H1 (cell line): ENCODE measurements around the gene SZT2. TPM values are rescaled to one million over a fixed set of nuclear protein-coding genes. Genes with fewer than 3 reads are reported as not detected.

Experiments used
- BACH1 ChIP-seq: IDR thresholded peaks from 2 replicates; pipeline ENCODE4 v1.6.1; 2012; ENCODE audit warnings: low read length, improper control_type of control experiment
- CTBP2 ChIP-seq: IDR thresholded peaks from 2 replicates; pipeline ENCODE4 v1.7.0; 2011; ENCODE audit warnings: borderline replicate concordance, mild to moderate bottlenecking, moderate library complexity, mixed read lengths, low read length; ENCODE audit not compliant: insufficient read depth, insufficient read length
- EGR1 ChIP-seq: IDR thresholded peaks from 2 replicates; pipeline ENCODE4 v1.6.1; 2011; ENCODE audit warnings: low read depth, low read length, borderline replicate concordance
- POLR2A ChIP-seq, 2 experiments: IDR thresholded peaks; 1 replicate in 1 of 2; 2 replicates in 1 of 2; pipeline ENCODE4 v1.6.1; 2011; ENCODE audit warnings: low read depth in 2 of 2, low read length in 2 of 2, mild to moderate bottlenecking in 2 of 2; ENCODE audit errors: control extremely low read depth in 1 of 2
- RFX5 ChIP-seq: IDR thresholded peaks from 2 replicates; pipeline ENCODE4 v1.6.1; 2011; ENCODE audit warnings: low read depth, low read length, improper control_type of control experiment, borderline replicate concordance
- RNF2 ChIP-seq: fragments of 200-900, 300-1000 bp; sonication (generic); IDR thresholded peaks from 2 replicates; pipeline ENCODE4 v1.7.1; 2016; ENCODE audit warnings: borderline replicate concordance, low read depth, mild to moderate bottlenecking, antibody characterized with exemption, low read length; ENCODE audit not compliant: poor library complexity, severe bottlenecking; ENCODE audit errors: missing control alignments
- RXRA ChIP-seq: IDR thresholded peaks from 2 replicates; pipeline ENCODE4 v1.6.1; 2011; ENCODE audit warnings: low read depth, mild to moderate bottlenecking, low read length, moderate library complexity; ENCODE audit not compliant: insufficient read depth
- SAP30 ChIP-seq: fragments of 300-600 bp; sonication (generic); IDR thresholded peaks from 2 replicates; pipeline ENCODE4 v1.7.1; 2012; ENCODE audit warnings: low read length, moderate library complexity, mild to moderate bottlenecking, inconsistent platforms; ENCODE audit not compliant: insufficient read depth, insufficient replicate concordance
- SP4 ChIP-seq: IDR thresholded peaks from 2 replicates; pipeline ENCODE4 v1.6.1; 2012; ENCODE audit warnings: low read length, inconsistent platforms
- polyA plus RNA-seq, 7 experiments: library from polyadenylated mRNA; depleted of rRNA in 3 of 7; stranded (reverse) in 5 of 7; unstranded in 2 of 7; fragments of >200 nt in 5 of 7; fragments of 200-250 nt in 2 of 7; gene quantifications; 1 replicate in 5 of 7; 2 replicates in 1 of 7; 4 replicates in 1 of 7; pipeline versions ENCODE4 v1.2.1 to v1.2.3, GENCODE V29; 2011 to 2013; ENCODE audit warnings: missing spikeins in 2 of 7, mixed read lengths in 2 of 7
- total RNA-seq: library from RNA; stranded (reverse); fragmentation: NEBNext Ultra II Directional; extraction: Animal tissue kit (Norgen Biotek cat#: 25700); gene quantifications from 2 replicates; pipeline ENCODE4 v1.2.1, GENCODE V29; 2021
- TF ChIP-seq, protein P1 (sequence below): fragments of 300-600 bp; sonication (generic); IDR thresholded peaks from 2 replicates; pipeline ENCODE4 v1.7.1; 2012; ENCODE audit warnings: low read length, moderate library complexity, mild to moderate bottlenecking, inconsistent platforms; ENCODE audit not compliant: insufficient replicate concordance

The SZT2 gene
- total and polyA plus RNA-seq, 2 of the 8 experiments (the other 6 are each of a cell fraction or from before 2014, with no cell fraction given): 4.7 to 12.9 TPM

DNA sequence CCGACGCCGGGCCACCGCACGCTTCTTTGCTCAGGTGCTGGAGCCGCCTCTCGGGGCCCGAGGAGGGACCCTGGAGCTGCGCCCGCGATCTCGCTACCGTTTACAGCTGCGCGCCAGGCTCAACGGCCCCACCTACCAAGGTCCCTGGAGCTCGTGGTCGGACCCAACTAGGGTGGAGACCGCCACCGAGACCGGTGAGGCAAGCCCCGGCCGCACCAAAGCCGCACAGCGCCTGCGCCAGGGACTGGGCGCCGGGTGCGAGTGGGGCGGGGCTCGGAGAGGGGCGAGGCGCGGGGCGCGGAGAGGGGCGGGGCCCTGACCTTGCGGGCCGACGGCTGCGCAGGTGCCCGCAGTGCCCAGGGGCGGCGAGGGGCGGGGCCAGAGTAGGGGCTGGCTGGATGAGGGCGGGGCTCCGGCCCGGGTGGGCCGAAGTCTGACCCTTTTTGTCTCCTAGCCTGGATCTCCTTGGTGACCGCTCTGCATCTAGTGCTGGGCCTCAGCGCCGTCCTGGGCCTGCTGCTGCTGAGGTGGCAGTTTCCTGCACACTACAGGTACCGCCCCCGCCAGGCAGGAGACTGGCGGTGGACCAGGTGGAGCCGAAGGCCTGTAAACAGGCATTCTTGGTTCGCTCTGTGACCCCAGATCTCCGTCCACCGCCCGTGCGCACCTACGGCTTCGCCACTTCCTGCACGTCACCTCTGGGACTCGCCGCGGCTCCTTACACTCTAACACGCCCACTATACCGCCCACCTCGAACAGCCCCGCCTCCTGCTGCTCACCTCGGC lies 40.7 kb upstream of the SZT2 start (continued):
- TF ChIP-seq EGR1 (no peak), POLR2A (IDR thresholded peaks at IDR 0.05; ENCODE audit: control extremely low read depth in 1 of 2, low read depth in 2 of 2, low read length in 2 of 2) (peak; percentile 58 to 95), RNF2 (no peak), RFX5 (no peak), SP4 (no peak), CTBP2 (no peak), RXRA (no peak), BACH1 (no peak), SAP30 (peak; percentile 58)
- TF ChIP-seq, protein P1, sequence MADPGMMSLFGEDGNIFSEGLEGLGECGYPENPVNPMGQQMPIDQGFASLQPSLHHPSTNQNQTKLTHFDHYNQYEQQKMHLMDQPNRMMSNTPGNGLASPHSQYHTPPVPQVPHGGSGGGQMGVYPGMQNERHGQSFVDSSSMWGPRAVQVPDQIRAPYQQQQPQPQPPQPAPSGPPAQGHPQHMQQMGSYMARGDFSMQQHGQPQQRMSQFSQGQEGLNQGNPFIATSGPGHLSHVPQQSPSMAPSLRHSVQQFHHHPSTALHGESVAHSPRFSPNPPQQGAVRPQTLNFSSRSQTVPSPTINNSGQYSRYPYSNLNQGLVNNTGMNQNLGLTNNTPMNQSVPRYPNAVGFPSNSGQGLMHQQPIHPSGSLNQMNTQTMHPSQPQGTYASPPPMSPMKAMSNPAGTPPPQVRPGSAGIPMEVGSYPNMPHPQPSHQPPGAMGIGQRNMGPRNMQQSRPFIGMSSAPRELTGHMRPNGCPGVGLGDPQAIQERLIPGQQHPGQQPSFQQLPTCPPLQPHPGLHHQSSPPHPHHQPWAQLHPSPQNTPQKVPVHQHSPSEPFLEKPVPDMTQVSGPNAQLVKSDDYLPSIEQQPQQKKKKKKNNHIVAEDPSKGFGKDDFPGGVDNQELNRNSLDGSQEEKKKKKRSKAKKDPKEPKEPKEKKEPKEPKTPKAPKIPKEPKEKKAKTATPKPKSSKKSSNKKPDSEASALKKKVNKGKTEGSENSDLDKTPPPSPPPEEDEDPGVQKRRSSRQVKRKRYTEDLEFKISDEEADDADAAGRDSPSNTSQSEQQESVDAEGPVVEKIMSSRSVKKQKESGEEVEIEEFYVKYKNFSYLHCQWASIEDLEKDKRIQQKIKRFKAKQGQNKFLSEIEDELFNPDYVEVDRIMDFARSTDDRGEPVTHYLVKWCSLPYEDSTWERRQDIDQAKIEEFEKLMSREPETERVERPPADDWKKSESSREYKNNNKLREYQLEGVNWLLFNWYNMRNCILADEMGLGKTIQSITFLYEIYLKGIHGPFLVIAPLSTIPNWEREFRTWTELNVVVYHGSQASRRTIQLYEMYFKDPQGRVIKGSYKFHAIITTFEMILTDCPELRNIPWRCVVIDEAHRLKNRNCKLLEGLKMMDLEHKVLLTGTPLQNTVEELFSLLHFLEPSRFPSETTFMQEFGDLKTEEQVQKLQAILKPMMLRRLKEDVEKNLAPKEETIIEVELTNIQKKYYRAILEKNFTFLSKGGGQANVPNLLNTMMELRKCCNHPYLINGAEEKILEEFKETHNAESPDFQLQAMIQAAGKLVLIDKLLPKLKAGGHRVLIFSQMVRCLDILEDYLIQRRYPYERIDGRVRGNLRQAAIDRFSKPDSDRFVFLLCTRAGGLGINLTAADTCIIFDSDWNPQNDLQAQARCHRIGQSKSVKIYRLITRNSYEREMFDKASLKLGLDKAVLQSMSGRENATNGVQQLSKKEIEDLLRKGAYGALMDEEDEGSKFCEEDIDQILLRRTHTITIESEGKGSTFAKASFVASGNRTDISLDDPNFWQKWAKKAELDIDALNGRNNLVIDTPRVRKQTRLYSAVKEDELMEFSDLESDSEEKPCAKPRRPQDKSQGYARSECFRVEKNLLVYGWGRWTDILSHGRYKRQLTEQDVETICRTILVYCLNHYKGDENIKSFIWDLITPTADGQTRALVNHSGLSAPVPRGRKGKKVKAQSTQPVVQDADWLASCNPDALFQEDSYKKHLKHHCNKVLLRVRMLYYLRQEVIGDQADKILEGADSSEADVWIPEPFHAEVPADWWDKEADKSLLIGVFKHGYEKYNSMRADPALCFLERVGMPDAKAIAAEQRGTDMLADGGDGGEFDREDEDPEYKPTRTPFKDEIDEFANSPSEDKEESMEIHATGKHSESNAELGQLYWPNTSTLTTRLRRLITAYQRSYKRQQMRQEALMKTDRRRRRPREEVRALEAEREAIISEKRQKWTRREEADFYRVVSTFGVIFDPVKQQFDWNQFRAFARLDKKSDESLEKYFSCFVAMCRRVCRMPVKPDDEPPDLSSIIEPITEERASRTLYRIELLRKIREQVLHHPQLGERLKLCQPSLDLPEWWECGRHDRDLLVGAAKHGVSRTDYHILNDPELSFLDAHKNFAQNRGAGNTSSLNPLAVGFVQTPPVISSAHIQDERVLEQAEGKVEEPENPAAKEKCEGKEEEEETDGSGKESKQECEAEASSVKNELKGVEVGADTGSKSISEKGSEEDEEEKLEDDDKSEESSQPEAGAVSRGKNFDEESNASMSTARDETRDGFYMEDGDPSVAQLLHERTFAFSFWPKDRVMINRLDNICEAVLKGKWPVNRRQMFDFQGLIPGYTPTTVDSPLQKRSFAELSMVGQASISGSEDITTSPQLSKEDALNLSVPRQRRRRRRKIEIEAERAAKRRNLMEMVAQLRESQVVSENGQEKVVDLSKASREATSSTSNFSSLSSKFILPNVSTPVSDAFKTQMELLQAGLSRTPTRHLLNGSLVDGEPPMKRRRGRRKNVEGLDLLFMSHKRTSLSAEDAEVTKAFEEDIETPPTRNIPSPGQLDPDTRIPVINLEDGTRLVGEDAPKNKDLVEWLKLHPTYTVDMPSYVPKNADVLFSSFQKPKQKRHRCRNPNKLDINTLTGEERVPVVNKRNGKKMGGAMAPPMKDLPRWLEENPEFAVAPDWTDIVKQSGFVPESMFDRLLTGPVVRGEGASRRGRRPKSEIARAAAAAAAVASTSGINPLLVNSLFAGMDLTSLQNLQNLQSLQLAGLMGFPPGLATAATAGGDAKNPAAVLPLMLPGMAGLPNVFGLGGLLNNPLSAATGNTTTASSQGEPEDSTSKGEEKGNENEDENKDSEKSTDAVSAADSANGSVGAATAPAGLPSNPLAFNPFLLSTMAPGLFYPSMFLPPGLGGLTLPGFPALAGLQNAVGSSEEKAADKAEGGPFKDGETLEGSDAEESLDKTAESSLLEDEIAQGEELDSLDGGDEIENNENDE: no peak
